ENCODE results near the gene ZNF324B.
"Not testable (repeated sequence)": the region's sequence is repeated elsewhere in the genome, so short reads cannot be mapped to it uniquely, and the experiment has no call there.

Gene ZNF324B

DNA sequence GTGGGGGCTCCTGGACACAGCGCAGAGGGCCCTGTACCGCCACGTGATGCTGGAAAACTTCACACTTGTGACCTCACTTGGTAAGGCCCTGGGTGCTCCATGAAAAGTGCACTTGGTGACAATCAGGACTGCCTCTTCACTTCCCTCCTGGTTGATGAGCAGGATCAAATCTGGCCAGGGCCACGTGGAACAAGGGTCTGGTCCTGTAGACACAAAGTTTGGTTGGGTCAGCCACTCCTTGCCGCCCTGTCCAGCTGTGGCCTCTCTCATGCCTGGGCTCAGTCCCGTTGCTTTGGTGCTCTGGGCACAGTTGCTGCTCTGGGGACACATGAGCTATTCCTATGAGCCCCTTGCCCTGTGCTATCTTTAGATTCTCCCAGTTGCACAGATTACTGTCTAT is 2.3 kb downstream of the ZNF324B start:
- FAIRE-seq (no peak), DNase-seq (ENCODE audit: low spot score) (no peak)

DNA sequence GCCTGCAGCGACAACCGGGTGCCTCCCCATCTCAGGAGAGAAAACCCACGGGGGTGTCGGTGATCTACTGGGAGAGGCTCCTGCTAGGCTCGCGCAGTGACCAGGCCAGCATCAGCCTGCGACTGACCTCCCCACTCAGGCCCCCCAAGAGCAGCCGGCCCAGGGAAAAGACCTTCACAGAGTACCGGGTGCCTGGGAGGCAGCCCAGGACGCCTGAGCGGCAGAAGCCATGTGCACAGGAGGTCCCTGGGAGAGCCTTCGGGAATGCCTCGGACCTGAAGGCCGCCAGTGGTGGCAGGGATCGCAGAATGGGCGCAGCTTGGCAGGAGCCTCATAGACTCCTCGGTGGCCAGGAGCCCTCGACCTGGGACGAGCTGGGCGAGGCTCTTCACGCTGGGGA is 3.9 kb downstream of the ZNF324B start:
- FAIRE-seq (no peak), DNase-seq (ENCODE audit: low spot score) (no peak)

- no peak for DNase-seq (ENCODE audit: low spot score)
- FAIRE-seq, result no peak
Measured at GRCh38 chr19:58456111-58456510, 4.7 kb downstream of the ZNF324B start.

DNA sequence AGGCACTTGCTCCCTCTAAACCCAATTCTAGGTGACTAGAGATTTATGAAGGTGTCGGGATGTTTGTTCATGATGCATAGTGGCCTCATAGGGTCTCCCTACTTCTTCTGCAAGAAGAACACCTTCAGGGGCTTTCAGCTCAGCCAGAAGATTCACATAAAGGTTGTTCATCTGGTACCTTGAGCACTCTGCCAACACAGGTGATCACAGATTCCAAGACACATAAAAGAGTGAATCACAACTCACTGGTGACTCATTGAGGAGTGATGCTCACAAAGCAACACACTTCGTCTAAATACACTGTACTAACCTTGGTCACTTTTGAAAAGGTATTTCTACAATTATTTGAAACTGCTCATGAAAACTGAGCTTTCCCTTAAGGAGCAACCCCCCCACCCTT is 8.6 kb downstream of the ZNF324B start:
- no peak for FAIRE-seq

GRCh38 chr19:58466089-58466759 is 14.8 kb downstream of the ZNF324B start:
- FAIRE-seq (no peak), DNase-seq (ENCODE audit: low spot score) (no peak)

More for the DNA sequence above, 8.6 kb downstream of the ZNF324B start:
- DNase-seq (ENCODE audit: low spot score), result no peak

GRCh38 chr19:58466760-58467589 is 15.6 kb downstream of the ZNF324B start, which contains the start of gene ZNF324:
TSS of gene ZNF324 (plus strand) at chr19:58467080. CDS start at chr19:58469186, 2,106 bp downstream.
- peak; percentile 65 for FAIRE-seq

GRCh38 chr19:58468216-58468839 is 16.9 kb downstream of the ZNF324B start:
- no peak for FAIRE-seq
- DNase-seq (ENCODE audit: low spot score), result no peak

More at GRCh38 chr19:58466760-58467589, 15.6 kb downstream of the ZNF324B start, which contains the start of gene ZNF324:
- DNase-seq (ENCODE audit: low spot score), result peak; percentile 79

DNA sequence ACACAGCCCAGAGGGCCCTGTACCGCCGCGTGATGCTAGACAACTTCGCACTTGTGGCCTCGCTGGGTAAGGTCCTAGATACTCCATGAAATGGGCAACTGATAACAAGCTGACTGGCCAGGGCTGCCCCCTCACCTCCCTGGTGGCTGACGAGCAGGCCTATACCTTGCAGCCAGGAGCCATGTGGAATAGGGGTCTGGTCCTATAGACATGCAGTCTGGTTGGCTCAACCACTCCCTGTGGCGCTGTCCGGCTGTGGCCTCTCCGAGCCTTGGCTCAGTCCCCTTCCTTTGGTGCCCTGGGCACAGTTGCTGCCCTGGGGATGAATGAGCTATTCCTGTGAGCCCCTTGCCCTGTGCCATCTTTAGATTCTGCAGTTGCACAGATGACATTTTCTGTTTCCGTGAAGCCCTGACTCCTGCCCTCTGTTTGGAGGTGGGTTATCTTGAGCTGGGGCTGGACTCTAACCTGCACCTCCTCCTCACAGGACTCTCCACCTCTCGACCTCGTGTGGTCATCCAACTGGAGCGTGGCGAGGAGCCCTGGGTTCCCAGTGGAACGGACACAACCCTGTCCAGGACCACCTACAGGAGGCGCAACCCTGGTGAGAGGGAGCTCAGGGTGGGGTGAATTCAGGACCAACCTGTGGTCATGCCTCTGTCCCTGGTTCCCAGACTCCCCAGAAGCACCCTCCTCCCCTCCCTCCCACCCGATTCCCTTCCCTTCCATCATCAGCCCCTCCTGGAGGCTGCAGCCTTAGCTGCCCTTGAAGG is 18.0 kb downstream of the ZNF324B start:
- FAIRE-seq, result no peak
- DNase-seq (ENCODE audit: low spot score), result no peak

DNA sequence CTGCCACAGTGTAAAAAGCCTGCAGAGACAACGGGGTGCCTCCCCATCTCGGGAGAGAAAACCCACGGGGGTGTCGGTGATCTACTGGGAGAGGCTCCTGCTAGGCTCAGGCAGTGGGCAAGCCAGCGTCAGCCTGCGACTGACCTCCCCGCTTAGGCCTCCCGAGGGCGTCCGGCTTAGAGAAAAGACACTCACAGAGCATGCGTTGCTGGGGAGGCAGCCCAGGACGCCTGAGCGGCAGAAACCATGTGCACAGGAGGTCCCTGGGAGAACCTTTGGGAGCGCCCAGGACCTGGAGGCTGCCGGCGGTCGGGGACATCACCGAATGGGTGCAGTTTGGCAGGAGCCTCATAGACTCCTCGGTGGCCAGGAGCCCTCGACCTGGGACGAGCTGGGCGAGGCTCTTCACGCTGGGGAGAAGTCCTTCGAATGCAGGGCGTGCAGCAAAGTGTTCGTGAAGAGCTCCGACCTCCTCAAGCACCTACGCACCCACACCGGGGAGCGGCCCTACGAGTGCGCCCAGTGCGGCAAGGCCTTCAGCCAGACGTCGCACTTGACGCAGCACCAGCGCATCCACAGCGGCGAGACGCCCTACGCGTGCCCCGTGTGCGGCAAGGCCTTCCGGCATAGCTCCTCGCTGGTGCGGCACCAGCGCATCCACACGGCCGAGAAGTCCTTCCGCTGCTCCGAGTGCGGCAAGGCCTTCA is 19.6 kb downstream of the ZNF324B start:
- FAIRE-seq; DNase-seq (ENCODE audit: low spot score): not testable (repeated sequence)

DNA sequence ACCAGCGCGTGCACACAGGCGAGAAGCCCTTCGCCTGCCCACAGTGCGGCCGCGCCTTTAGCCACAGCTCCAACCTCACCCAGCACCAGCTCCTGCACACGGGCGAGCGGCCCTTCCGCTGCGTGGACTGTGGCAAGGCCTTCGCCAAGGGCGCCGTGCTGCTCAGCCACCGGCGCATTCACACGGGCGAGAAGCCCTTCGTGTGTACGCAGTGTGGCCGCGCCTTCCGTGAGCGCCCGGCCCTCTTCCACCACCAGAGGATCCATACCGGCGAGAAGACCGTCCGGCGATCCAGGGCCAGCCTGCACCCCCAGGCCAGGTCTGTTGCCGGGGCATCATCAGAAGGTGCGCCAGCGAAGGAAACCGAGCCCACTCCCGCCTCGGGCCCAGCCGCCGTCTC is 20.3 kb downstream of the ZNF324B start:
- DNase-seq (ENCODE audit: low spot score) (no peak), FAIRE-seq (no peak)

- DNase-seq (ENCODE audit: low spot score) (no peak), FAIRE-seq (no peak)
Measured at GRCh38 chr19:58473775-58474174, 22.4 kb downstream of the ZNF324B start.

- peak; percentile 84 for FAIRE-seq
- peak; percentile 85 for DNase-seq (ENCODE audit: low spot score)
Measured at GRCh38 chr19:58474291-58474996, 23.0 kb downstream of the ZNF324B start.

- no peak for DNase-seq (ENCODE audit: low spot score)
- no peak for FAIRE-seq
Measured at GRCh38 chr19:58474997-58475713, 23.7 kb downstream of the ZNF324B start.

- FAIRE-seq, result peak; percentile 58
- peak; percentile 89 for DNase-seq (ENCODE audit: low spot score)
Measured at GRCh38 chr19:58475714-58476497, 24.5 kb downstream of the ZNF324B start, which contains the start of gene ZNF446. TSS of gene ZNF446 (plus strand) at chr19:58476352. CDS start at chr19:58477219, 867 bp downstream.

- FAIRE-seq, result no peak
- DNase-seq (ENCODE audit: low spot score), result no peak
Measured at GRCh38 chr19:58476498-58477015, 25.1 kb downstream of the ZNF324B start.

GRCh38 chr19:58477130-58477529 is 25.7 kb downstream of the ZNF324B start:
- FAIRE-seq, result no peak

DNA sequence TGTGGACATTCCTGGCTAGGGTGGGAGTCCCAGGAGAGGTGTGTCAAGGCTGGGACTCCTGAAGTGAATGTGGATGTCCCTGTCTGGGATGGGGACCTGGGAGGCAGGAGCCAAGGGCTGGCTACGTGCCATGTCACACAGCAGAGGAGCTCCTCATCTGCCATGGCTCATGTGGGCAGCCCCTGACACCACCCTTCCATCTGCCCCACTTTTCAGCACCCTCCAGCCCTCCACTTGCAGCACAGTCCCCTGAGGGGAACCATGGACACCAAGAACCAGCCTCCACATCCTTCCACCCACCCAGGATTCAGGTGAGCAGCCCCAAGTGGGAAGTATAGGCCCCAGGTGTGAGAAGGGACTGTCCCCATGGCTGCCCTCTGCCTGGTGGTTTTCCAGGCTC is 26.4 kb downstream of the ZNF324B start:
- no peak for FAIRE-seq
- DNase-seq (ENCODE audit: low spot score), result no peak

More at GRCh38 chr19:58477130-58477529, 25.7 kb downstream of the ZNF324B start:
- DNase-seq (ENCODE audit: low spot score), result no peak

GRCh38 chr19:58479303-58479702 is 27.9 kb downstream of the ZNF324B start:
- no peak for DNase-seq (ENCODE audit: low spot score)

More at GRCh38 chr19:58479303-58479702, 27.9 kb downstream of the ZNF324B start:
- FAIRE-seq, result no peak

Measured in RCC 7860 (cell line).